HCT116 (cell line): ENCODE data around the gene SMARCA5. TPM values are rescaled to one million over a fixed set of nuclear protein-coding genes. Genes with fewer than 3 reads are reported as not detected.

ENCODE experiments used
- ATAC-seq: fragments of 200-7000 bp; cut with Tn5 transposase; 2 replicates; pipeline ENCODE4 v1.9.1; 2020; ENCODE audit warnings: mild to moderate bottlenecking, moderate library complexity
- BruUV-seq: library from RNA; stranded (reverse); fragments of 400-500 nt; replicated peaks from 2 replicates; lab custom pipeline; 2021; lab: Mats Ljungman, UMichigan
- CTCF ChIA-PET: fragments of 300-600 bp; sonication (Branson Sonifier 250); formaldehyde crosslinking; loops from one replicate; lab custom pipeline; 2021; ENCODE audit warnings: antibody characterized with exemption; lab: Charles Lee
- POLR2A ChIA-PET: fragments of 300-600, 350-600 bp; sonication (Branson Sonifier 250); formaldehyde crosslinking; loops from one replicate; lab custom pipeline; 2021; ENCODE audit warnings: antibody characterized with exemption; lab: Charles Lee
- RAD21 ChIA-PET, 2 experiments: fragments of 300-600 bp; sonication (Branson Sonifier 250); formaldehyde crosslinking; loops; one replicate each; lab custom pipeline; 2023; ENCODE audit warnings: low total read pairs in 2 of 2; ENCODE audit not compliant: uncharacterized antibody in 2 of 2, unreplicated experiment in 2 of 2, low non-redundant PET in 1 of 2; lab: Charles Lee
- DNase-seq: peaks from one replicate; pipeline ENCODE4 v3.0.0-alpha.2; 2010; ENCODE audit warnings: low read depth, low spot score
- H2AFZ ChIP-seq: fragments of 200-600 bp; shearing (Covaris generic), sonication (generic); 2 replicates; pipeline ENCODE4 v1.6.1; 2017; ENCODE audit warnings: low read depth, mixed run types, mixed read lengths, antibody characterized with exemption, low read length; ENCODE audit not compliant: poor library complexity, severe bottlenecking
- H3K27ac ChIP-seq: 2 replicates; pipeline ENCODE4 v1.5.1; 2012; ENCODE audit warnings: low read depth, low read length
- H3K27me3 ChIP-seq: fragments of 200-600 bp; sonication (generic); 2 replicates; pipeline ENCODE4 v1.6.1; 2016; ENCODE audit warnings: mixed run types, low read length, mixed read lengths; ENCODE audit not compliant: insufficient read depth
- H3K36me3 ChIP-seq, 2 experiments: fragments of 200-500 bp in 1 of 2; fragments of 200-600 bp in 1 of 2; sonication (Bioruptor generic) in 1 of 2; sonication (generic) in 1 of 2; 2 replicates each; pipeline versions ENCODE4 v1.5.1 to v1.6.1; 2014 to 2016; ENCODE audit warnings: low read length in 2 of 2, inconsistent platforms in 1 of 2, mixed read lengths in 1 of 2, mixed run types in 1 of 2; ENCODE audit not compliant: insufficient read depth in 2 of 2, control insufficient read depth in 1 of 2
- H3K4me1 ChIP-seq, 2 experiments: fragments of 200-600 bp in 1 of 2; sonication (generic) in 1 of 2; 2 replicates each; pipeline versions ENCODE4 v1.5.1 to v1.6.1; 2012 to 2017; ENCODE audit warnings: low read length in 2 of 2, inconsistent platforms in 1 of 2, mild to moderate bottlenecking in 1 of 2, mixed read lengths in 1 of 2, mixed run types in 1 of 2, moderate library complexity in 1 of 2; ENCODE audit not compliant: insufficient read depth in 2 of 2, control insufficient read depth in 1 of 2
- H3K4me2 ChIP-seq: fragments of 200-600 bp; sonication (generic); 2 replicates; pipeline ENCODE4 v1.6.1; 2017; ENCODE audit warnings: mixed run types, low read length, mixed read lengths
- H3K4me3 ChIP-seq, 2 experiments: fragments of 200-600 bp in 1 of 2; sonication (generic) in 1 of 2; replicated peaks in 1 of 2; 2 replicates each; pipeline ENCODE4 v1.5.1; 2011 to 2016; ENCODE audit warnings: low read length in 2 of 2, control low read depth in 1 of 2, low read depth in 1 of 2, mild to moderate bottlenecking in 1 of 2, mixed read lengths in 1 of 2, mixed run types in 1 of 2
- H3K79me2 ChIP-seq: fragments of 200-600 bp; sonication (generic); 2 replicates; pipeline ENCODE4 v1.6.1; 2017; ENCODE audit warnings: mild to moderate bottlenecking, mixed run types, low read length, moderate library complexity, mixed read lengths; ENCODE audit not compliant: insufficient read depth
- H3K9ac ChIP-seq: fragments of 200-600 bp; sonication (generic); 2 replicates; pipeline ENCODE4 v1.6.1; 2016; ENCODE audit warnings: low read length, mixed read lengths
- H3K9me2 ChIP-seq: fragments of 200-600 bp; sonication (generic), shearing (Covaris generic); 2 replicates; pipeline ENCODE4 v1.6.1; 2017; ENCODE audit warnings: mixed run types, mild to moderate bottlenecking, moderate library complexity; ENCODE audit not compliant: insufficient read depth
- H3K9me3 ChIP-seq, 2 experiments: fragments of 200-500 bp in 1 of 2; fragments of 200-600 bp in 1 of 2; sonication (Bioruptor generic) in 1 of 2; sonication (generic) in 1 of 2; 2 replicates each; pipeline ENCODE4 v1.6.1; 2014 to 2017; ENCODE audit warnings: low read length in 2 of 2, mixed read lengths in 2 of 2, inconsistent platforms in 1 of 2, low read depth in 1 of 2, mild to moderate bottlenecking in 1 of 2, mixed run types in 1 of 2, moderate library complexity in 1 of 2; ENCODE audit not compliant: control insufficient read depth in 1 of 2, insufficient read depth in 1 of 2
- H4K20me1 ChIP-seq: fragments of 200-600 bp; sonication (generic), shearing (Covaris generic); 2 replicates; pipeline ENCODE4 v1.6.1; 2017; ENCODE audit warnings: mixed run types, mild to moderate bottlenecking, moderate library complexity; ENCODE audit not compliant: insufficient read depth
- EGR1 ChIP-seq: IDR thresholded peaks from 2 replicates; pipeline ENCODE4 v1.6.1; 2012; ENCODE audit warnings: low read depth
- EZH2 ChIP-seq: fragments of 200-600 bp; sonication (generic); IDR thresholded peaks from 2 replicates; pipeline ENCODE4 v1.6.1; 2017; ENCODE audit warnings: antibody characterized with exemption, mixed run types
- FOSL1 ChIP-seq: IDR thresholded peaks from 2 replicates; pipeline ENCODE4 v1.6.1; 2012; ENCODE audit warnings: low read depth
- JUND ChIP-seq: IDR thresholded peaks from 2 replicates; pipeline ENCODE4 v1.6.1; 2012
- POLR2A ChIP-seq: IDR thresholded peaks from 2 replicates; pipeline ENCODE4 v1.7.0; 2011; ENCODE audit warnings: borderline replicate concordance; ENCODE audit not compliant: insufficient read depth, insufficient read length; ENCODE audit errors: extremely low read depth
- RAD21 ChIP-seq: IDR thresholded peaks from 2 replicates; pipeline ENCODE4 v1.6.1; 2012; ENCODE audit warnings: low read depth, mild to moderate bottlenecking
- SIN3A ChIP-seq: IDR thresholded peaks from 2 replicates; pipeline ENCODE4 v1.6.1; 2012; ENCODE audit warnings: low read depth
- SP1 ChIP-seq: IDR thresholded peaks from 2 replicates; pipeline ENCODE4 v1.6.1; 2012; ENCODE audit warnings: low read depth
- SRF ChIP-seq: IDR thresholded peaks from 2 replicates; pipeline ENCODE4 v1.6.1; 2012; ENCODE audit warnings: low read depth
- TCF7L2 ChIP-seq: IDR thresholded peaks from 2 replicates; pipeline ENCODE4 v1.7.0; 2011; ENCODE audit warnings: borderline replicate concordance, inconsistent platforms; ENCODE audit not compliant: insufficient read depth, insufficient read length; ENCODE audit errors: extremely low read depth
- YY1 ChIP-seq: IDR thresholded peaks from 2 replicates; pipeline ENCODE4 v1.6.1; 2011; ENCODE audit warnings: low read length, low read depth, moderate library complexity, mild to moderate bottlenecking; ENCODE audit not compliant: insufficient replicate concordance; ENCODE audit errors: extremely low read depth
- intact Hi-C: fragments of 100-400 bp; cut with micrococcal nuclease; formaldehyde crosslinking; loops from 2 replicates; pipeline ENCODE4 v1.10.0; 2022
- total RNA-seq: library from RNA; stranded (reverse); gene quantifications from one replicate; pipeline ENCODE4 v1.2.1, GENCODE V29; 2021; ENCODE audit not compliant: unreplicated experiment
- TF ChIP-seq, protein P1 (sequence below): IDR thresholded peaks from 2 replicates; pipeline ENCODE4 v1.6.1; 2012; ENCODE audit warnings: low read depth
- TF ChIP-seq, protein P2 (sequence below), 3 experiments: fragments of 200-600 bp in 1 of 3; sonication (generic) in 1 of 3; IDR thresholded peaks in 2 of 3; conservative IDR thresholded peaks in 1 of 3; 2 replicates each; pipeline ENCODE4 v1.5.1; 2012 to 2017; ENCODE audit warnings: low read depth in 2 of 3, low read length in 2 of 3, antibody characterized with exemption in 1 of 3, borderline replicate concordance in 1 of 3, control low read depth in 1 of 3, mild to moderate bottlenecking in 1 of 3, mixed read lengths in 1 of 3, mixed run types in 1 of 3, moderate library complexity in 1 of 3; ENCODE audit not compliant: insufficient read depth in 1 of 3
- TF ChIP-seq, protein P3 (sequence below): IDR thresholded peaks from 2 replicates; pipeline ENCODE4 v1.6.1; 2012

The SMARCA5 gene
- total RNA-seq, 1 experiment from 2014 or later = 61.2 TPM

DNA sequence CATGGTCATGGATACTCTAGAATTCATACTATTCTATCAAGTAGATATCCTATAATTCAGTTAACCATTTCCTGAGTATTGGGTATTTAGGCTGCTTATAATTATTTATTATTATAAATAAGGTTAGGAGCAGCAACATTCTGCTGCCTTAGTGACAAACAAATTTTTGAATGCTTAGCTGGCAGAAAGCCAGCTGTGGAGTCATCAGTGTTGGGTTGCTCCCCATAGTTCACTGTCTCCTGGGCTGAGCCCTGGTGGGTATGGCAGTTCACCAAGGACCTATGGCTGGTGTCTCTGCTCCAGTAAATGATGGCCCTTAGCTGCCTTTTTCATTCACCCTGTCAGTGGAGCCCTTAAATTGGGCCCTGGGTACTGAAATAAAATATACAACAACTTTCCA, 61.8 kb downstream of the SMARCA5 start:
- RAD21 ChIA-PET = no interaction called here
- POLR2A ChIA-PET = no interaction called here
- DNase-seq (no peak), ATAC-seq (no peak)
- BruUV-seq = no TSS peak
- CTCF ChIA-PET = no interaction called here
- H4K20me1 ChIP-seq = no peaks in the 10 kb centered on the region
- no peaks in the 10 kb centered on the region for H3K9me2 ChIP-seq
- H3K79me2 ChIP-seq = no peaks in the 10 kb centered on the region
- H3K27me3 ChIP-seq = no peaks in the 10 kb centered on the region
- H3K4me2 ChIP-seq = no peak overlapping the region
- no peaks in the 10 kb centered on the region for H3K4me1 ChIP-seq
- H3K27ac ChIP-seq = no peak overlapping the region
- no peak overlapping the region for H3K9ac ChIP-seq
- no peaks in the 10 kb centered on the region for H3K36me3 ChIP-seq
- intact Hi-C loops = no loop called here
- H3K4me3 ChIP-seq = no peak overlapping the region
- TF ChIP-seq, protein P1, sequence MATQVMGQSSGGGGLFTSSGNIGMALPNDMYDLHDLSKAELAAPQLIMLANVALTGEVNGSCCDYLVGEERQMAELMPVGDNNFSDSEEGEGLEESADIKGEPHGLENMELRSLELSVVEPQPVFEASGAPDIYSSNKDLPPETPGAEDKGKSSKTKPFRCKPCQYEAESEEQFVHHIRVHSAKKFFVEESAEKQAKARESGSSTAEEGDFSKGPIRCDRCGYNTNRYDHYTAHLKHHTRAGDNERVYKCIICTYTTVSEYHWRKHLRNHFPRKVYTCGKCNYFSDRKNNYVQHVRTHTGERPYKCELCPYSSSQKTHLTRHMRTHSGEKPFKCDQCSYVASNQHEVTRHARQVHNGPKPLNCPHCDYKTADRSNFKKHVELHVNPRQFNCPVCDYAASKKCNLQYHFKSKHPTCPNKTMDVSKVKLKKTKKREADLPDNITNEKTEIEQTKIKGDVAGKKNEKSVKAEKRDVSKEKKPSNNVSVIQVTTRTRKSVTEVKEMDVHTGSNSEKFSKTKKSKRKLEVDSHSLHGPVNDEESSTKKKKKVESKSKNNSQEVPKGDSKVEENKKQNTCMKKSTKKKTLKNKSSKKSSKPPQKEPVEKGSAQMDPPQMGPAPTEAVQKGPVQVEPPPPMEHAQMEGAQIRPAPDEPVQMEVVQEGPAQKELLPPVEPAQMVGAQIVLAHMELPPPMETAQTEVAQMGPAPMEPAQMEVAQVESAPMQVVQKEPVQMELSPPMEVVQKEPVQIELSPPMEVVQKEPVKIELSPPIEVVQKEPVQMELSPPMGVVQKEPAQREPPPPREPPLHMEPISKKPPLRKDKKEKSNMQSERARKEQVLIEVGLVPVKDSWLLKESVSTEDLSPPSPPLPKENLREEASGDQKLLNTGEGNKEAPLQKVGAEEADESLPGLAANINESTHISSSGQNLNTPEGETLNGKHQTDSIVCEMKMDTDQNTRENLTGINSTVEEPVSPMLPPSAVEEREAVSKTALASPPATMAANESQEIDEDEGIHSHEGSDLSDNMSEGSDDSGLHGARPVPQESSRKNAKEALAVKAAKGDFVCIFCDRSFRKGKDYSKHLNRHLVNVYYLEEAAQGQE = no peak
- TF ChIP-seq SRF (no peak), TCF7L2 (no peak), YY1 (no peak), SIN3A (no peak), EGR1 (no peak), FOSL1 (no peak), RAD21 (no peak), POLR2A (no peak), SP1 (no peak), JUND (no peak), EZH2 (no peak)
- TF ChIP-seq, protein P2, sequence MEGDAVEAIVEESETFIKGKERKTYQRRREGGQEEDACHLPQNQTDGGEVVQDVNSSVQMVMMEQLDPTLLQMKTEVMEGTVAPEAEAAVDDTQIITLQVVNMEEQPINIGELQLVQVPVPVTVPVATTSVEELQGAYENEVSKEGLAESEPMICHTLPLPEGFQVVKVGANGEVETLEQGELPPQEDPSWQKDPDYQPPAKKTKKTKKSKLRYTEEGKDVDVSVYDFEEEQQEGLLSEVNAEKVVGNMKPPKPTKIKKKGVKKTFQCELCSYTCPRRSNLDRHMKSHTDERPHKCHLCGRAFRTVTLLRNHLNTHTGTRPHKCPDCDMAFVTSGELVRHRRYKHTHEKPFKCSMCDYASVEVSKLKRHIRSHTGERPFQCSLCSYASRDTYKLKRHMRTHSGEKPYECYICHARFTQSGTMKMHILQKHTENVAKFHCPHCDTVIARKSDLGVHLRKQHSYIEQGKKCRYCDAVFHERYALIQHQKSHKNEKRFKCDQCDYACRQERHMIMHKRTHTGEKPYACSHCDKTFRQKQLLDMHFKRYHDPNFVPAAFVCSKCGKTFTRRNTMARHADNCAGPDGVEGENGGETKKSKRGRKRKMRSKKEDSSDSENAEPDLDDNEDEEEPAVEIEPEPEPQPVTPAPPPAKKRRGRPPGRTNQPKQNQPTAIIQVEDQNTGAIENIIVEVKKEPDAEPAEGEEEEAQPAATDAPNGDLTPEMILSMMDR (IDR thresholded peaks at IDR 0.05 in 2 of 3, conservative IDR thresholded peaks at IDR 0.05 in 1 of 3; ENCODE audit: borderline replicate concordance in 1 of 3, insufficient read depth in 1 of 3, low read depth in 2 of 3, low read length in 2 of 3) = no peak
- TF ChIP-seq, protein P3, sequence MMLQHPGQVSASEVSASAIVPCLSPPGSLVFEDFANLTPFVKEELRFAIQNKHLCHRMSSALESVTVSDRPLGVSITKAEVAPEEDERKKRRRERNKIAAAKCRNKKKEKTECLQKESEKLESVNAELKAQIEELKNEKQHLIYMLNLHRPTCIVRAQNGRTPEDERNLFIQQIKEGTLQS = no peak
- TF ChIP-seq, all 23 proteins: peak for 0
- H3K9me3 ChIP-seq = no peaks in the 10 kb centered on the region
- no peak overlapping the region for H2AFZ ChIP-seq
